Iris pigment epithelial cell (primary cell): ENCODE measurements around the gene UHRF2.
"Not testable (repeated sequence)": the region's sequence is repeated elsewhere in the genome, so short reads cannot be mapped to it uniquely, and the experiment has no call there.

Source experiments
- DNase-seq: peaks from one replicate; pipeline ENCODE4 v3.0.0-alpha.2; 2011; ENCODE audit warnings: low read depth

Gene UHRF2

GRCh38 chr9:6489099-6489498 lies 76.1 kb downstream of the UHRF2 start:
- no peak for DNase-seq

- no peak for DNase-seq
Measured at GRCh38 chr9:6490863-6491262, 77.9 kb downstream of the UHRF2 start.

- DNase-seq = no peak
Measured at GRCh38 chr9:6495466-6495865, 82.5 kb downstream of the UHRF2 start.

GRCh38 chr9:6498982-6499381 lies 86.0 kb downstream of the UHRF2 start:
- peak; percentile 79 for DNase-seq

GRCh38 chr9:6501526-6502210 lies 88.7 kb downstream of the UHRF2 start:
- DNase-seq = no peak

GRCh38 chr9:6502399-6502798 lies 89.4 kb downstream of the UHRF2 start:
- peak; percentile 67 for DNase-seq

GRCh38 chr9:6506571-6506970 lies 93.6 kb downstream of the UHRF2 start:
- peak; percentile 11 for DNase-seq

- peak; percentile 16 for DNase-seq
Measured at GRCh38 chr9:6512085-6512657, 99.2 kb downstream of the UHRF2 start.

- no peak for DNase-seq
Measured at GRCh38 chr9:6522263-6522662, 109.3 kb downstream of the UHRF2 start.

- peak; percentile 59 for DNase-seq
Measured at GRCh38 chr9:6525326-6526045, 112.5 kb downstream of the UHRF2 start.

- no peak for DNase-seq
Measured at GRCh38 chr9:6535594-6535993, 122.6 kb downstream of the UHRF2 start.

GRCh38 chr9:6538666-6539071 lies 125.7 kb downstream of the UHRF2 start:
- DNase-seq = peak; percentile 48

- DNase-seq = not testable (repeated sequence)
Measured at GRCh38 chr9:6542617-6543016, 129.6 kb downstream of the UHRF2 start.

GRCh38 chr9:6543204-6543603 lies 130.2 kb downstream of the UHRF2 start:
- DNase-seq = no peak

GRCh38 chr9:6545017-6545691 lies 132.2 kb downstream of the UHRF2 start:
- DNase-seq = peak; percentile 57

GRCh38 chr9:6549106-6549800 lies 136.3 kb downstream of the UHRF2 start:
- DNase-seq = no peak

- DNase-seq = peak; percentile 10
Measured at GRCh38 chr9:6551136-6551535, 138.1 kb downstream of the UHRF2 start.

GRCh38 chr9:6552033-6552432 lies 139.0 kb downstream of the UHRF2 start:
- peak; percentile 84 for DNase-seq

GRCh38 chr9:6552498-6553121 lies 139.6 kb downstream of the UHRF2 start:
- DNase-seq = peak; percentile 66

GRCh38 chr9:6553866-6554265 lies 140.9 kb downstream of the UHRF2 start:
- no peak for DNase-seq
